Vagina (tissue), 2 donors: ENCODE measurements around the gene MACROD2. TPM values are rescaled to one million over a fixed set of nuclear protein-coding genes. Genes with fewer than 3 reads are reported as not detected.
A peak's percentile ranks its signal among the peaks of the same experiment; 100 is the strongest.

Experiments used
- DNase-seq, 2 donors: peaks; one replicate each; pipeline ENCODE4 v3.0.0-alpha.2; 2017; ENCODE audit errors: extremely low spot score in 2 of 2
- H3K27ac ChIP-seq: fragments of 200-600 bp; sonication (generic); one replicate; pipeline ENCODE4 v1.5.1; 2019
- H3K27me3 ChIP-seq: fragments of 200-600 bp; sonication (generic); one replicate; pipeline ENCODE4 v1.5.1; 2019
- H3K36me3 ChIP-seq, 2 donors: fragments of 200-600 bp; sonication (generic); one replicate each; pipeline ENCODE4 v1.5.1; 2017 to 2019
- H3K4me1 ChIP-seq: fragments of 200-600 bp; sonication (generic); one replicate; pipeline ENCODE4 v1.5.1; 2019
- H3K4me3 ChIP-seq, 2 donors: fragments of 200-600 bp; sonication (generic); 1 replicate in 1 of 2; 2 replicates in 1 of 2; pipeline ENCODE4 v1.5.1; 2016 to 2019
- H3K9me3 ChIP-seq: fragments of 200-600 bp; sonication (generic); one replicate; pipeline ENCODE4 v1.5.1; 2019
- POLR2A ChIP-seq, 2 donors: fragments of 450-650 bp; IDR thresholded peaks; one replicate each; pipeline ENCODE4 v1.6.1; 2017; ENCODE audit warnings: antibody characterized with exemption in 2 of 2, mild to moderate bottlenecking in 2 of 2, moderate library complexity in 2 of 2
- POLR2AphosphoS5 ChIP-seq, 2 donors: sonication (generic); formaldehyde crosslinking; IDR thresholded peaks; one replicate each; pipeline ENCODE4 v1.9.0; 2017; ENCODE audit warnings: antibody characterized with exemption in 2 of 2, mild to moderate bottlenecking in 2 of 2, low read depth in 1 of 2; ENCODE audit not compliant: insufficient read depth in 1 of 2
- intact Hi-C: fragments of 100-400 bp; cut with DNase I; formaldehyde crosslinking; loops from one replicate; pipeline ENCODE4 v1.15.1; 2023
- total RNA-seq: library from RNA; depleted of rRNA; stranded (reverse); fragments of >200 nt; gene quantifications from one replicate; pipeline ENCODE4 v1.2.3, GENCODE V29; 2016
- TF ChIP-seq, protein P1 (sequence below), 3 experiments: fragments of 450-650 bp in 2 of 3; fragments of 200-600 bp in 1 of 3; sonication (generic) in 1 of 3; IDR thresholded peaks; one replicate each; pipeline ENCODE4 v1.5.1; 2017 to 2019; ENCODE audit warnings: antibody characterized with exemption in 3 of 3, mild to moderate bottlenecking in 2 of 3, moderate library complexity in 2 of 3

The MACROD2 gene
- total RNA-seq, 1 donor from 2014 or later = 12.5 TPM

DNA sequence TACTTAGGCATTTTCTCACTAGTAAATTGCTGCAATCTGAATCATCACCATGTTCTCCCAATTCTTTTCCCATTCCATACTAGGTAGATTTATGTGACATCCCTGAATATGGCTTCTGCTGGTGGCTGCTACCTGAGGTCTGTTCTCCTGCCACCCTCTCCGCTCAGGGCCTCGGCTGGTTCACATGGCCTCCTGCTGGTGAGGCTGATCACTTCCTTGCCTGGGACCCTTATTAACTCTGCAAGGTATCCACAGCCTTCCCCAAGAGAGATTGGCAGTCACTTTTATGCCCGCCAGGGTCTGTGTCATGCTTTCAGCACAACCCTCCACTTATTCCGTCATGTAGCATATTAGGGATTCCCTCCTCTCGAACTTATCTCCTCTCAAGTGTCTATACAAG lies 766.6 kb downstream of the MACROD2 start:
- TF ChIP-seq POLR2AphosphoS5 (IDR thresholded peaks at IDR 0.05; ENCODE audit: insufficient read depth in 1 of 2, low read depth in 1 of 2) (no peak), POLR2A (IDR thresholded peaks at IDR 0.05) (no peak)
- TF ChIP-seq, protein P1, sequence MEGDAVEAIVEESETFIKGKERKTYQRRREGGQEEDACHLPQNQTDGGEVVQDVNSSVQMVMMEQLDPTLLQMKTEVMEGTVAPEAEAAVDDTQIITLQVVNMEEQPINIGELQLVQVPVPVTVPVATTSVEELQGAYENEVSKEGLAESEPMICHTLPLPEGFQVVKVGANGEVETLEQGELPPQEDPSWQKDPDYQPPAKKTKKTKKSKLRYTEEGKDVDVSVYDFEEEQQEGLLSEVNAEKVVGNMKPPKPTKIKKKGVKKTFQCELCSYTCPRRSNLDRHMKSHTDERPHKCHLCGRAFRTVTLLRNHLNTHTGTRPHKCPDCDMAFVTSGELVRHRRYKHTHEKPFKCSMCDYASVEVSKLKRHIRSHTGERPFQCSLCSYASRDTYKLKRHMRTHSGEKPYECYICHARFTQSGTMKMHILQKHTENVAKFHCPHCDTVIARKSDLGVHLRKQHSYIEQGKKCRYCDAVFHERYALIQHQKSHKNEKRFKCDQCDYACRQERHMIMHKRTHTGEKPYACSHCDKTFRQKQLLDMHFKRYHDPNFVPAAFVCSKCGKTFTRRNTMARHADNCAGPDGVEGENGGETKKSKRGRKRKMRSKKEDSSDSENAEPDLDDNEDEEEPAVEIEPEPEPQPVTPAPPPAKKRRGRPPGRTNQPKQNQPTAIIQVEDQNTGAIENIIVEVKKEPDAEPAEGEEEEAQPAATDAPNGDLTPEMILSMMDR (IDR thresholded peaks at IDR 0.05) = no peak
- Histone ChIP-seq H3K36me3 (no peaks in the 10 kb centered on the region), H3K4me3 (no peak overlapping the region), H3K27ac (no peak overlapping the region), H3K9me3 (no peaks in the 10 kb centered on the region), H3K4me1 (no peaks in the 10 kb centered on the region), H3K27me3 (no peaks in the 10 kb centered on the region)
- DNase-seq = no peak
- intact Hi-C loops = no loop called here

- H3K4me3 ChIP-seq = no peak overlapping the region
- no peak overlapping the region for H3K27ac ChIP-seq
- intact Hi-C loops = no loop called here
- no peaks in the 10 kb centered on the region for H3K36me3 ChIP-seq
- no peak for DNase-seq
- H3K9me3 ChIP-seq = no peaks in the 10 kb centered on the region
- no peaks in the 10 kb centered on the region for H3K27me3 ChIP-seq
- H3K4me1 ChIP-seq = no peaks in the 10 kb centered on the region
- TF ChIP-seq, protein P1 (IDR thresholded peaks at IDR 0.05) = no peak
- TF ChIP-seq POLR2A (IDR thresholded peaks at IDR 0.05) = no peak
- peak in 1 of 2 donors; percentile 24 for TF ChIP-seq POLR2AphosphoS5 (IDR thresholded peaks at IDR 0.05; ENCODE audit: insufficient read depth in 1 of 2, low read depth in 1 of 2)
These were observed 769.4 kb downstream of the MACROD2 start for GRCh38 chr20:14764511-14765369.

GRCh38 chr20:14765370-14765701 lies 770.0 kb downstream of the MACROD2 start:
- Histone ChIP-seq H3K4me1 (no peaks in the 10 kb centered on the region), H3K27me3 (no peaks in the 10 kb centered on the region), H3K27ac (no peak overlapping the region), H3K4me3 (no peak overlapping the region), H3K36me3 (no peaks in the 10 kb centered on the region), H3K9me3 (no peaks in the 10 kb centered on the region)
- intact Hi-C loops = no loop called here
- DNase-seq = no peak
- no peak for TF ChIP-seq POLR2AphosphoS5 (IDR thresholded peaks at IDR 0.05; ENCODE audit: insufficient read depth in 1 of 2, low read depth in 1 of 2)
- TF ChIP-seq, protein P1 (IDR thresholded peaks at IDR 0.05) = no peak
- no peak for TF ChIP-seq POLR2A (IDR thresholded peaks at IDR 0.05)

GRCh38 chr20:14773486-14773885 lies 778.2 kb downstream of the MACROD2 start:
- H3K27me3 ChIP-seq = no peaks in the 10 kb centered on the region
- H3K4me3 ChIP-seq = no peak overlapping the region
- TF ChIP-seq POLR2AphosphoS5 (IDR thresholded peaks at IDR 0.05; ENCODE audit: insufficient read depth in 1 of 2, low read depth in 1 of 2) (no peak), POLR2A (IDR thresholded peaks at IDR 0.05) (no peak)
- TF ChIP-seq, protein P1 (IDR thresholded peaks at IDR 0.05) = no peak
- no peaks in the 10 kb centered on the region for H3K36me3 ChIP-seq
- intact Hi-C loops = no loop called here
- no peaks in the 10 kb centered on the region for H3K9me3 ChIP-seq
- no peak for DNase-seq
- peaks cover 8% of the 10 kb centered on the region for H3K4me1 ChIP-seq
- no peak overlapping the region for H3K27ac ChIP-seq

GRCh38 chr20:14775778-14776177 lies 780.5 kb downstream of the MACROD2 start:
- intact Hi-C loops = no loop called here
- DNase-seq = no peak
- H3K27ac ChIP-seq = no peak overlapping the region
- no peaks in the 10 kb centered on the region for H3K36me3 ChIP-seq
- H3K9me3 ChIP-seq = no peaks in the 10 kb centered on the region
- no peak overlapping the region for H3K4me3 ChIP-seq
- no peak for TF ChIP-seq POLR2A (IDR thresholded peaks at IDR 0.05)
- TF ChIP-seq, protein P1 (IDR thresholded peaks at IDR 0.05) = no peak
- no peak for TF ChIP-seq POLR2AphosphoS5 (IDR thresholded peaks at IDR 0.05; ENCODE audit: insufficient read depth in 1 of 2, low read depth in 1 of 2)
- H3K4me1 ChIP-seq = peaks cover 8% of the 10 kb centered on the region
- H3K27me3 ChIP-seq = no peaks in the 10 kb centered on the region
